GM23338 (cell line): ENCODE data around the gene RNF180. TPM values are rescaled to one million over a fixed set of nuclear protein-coding genes. Genes with fewer than 3 reads are reported as not detected.

ENCODE experiments used
- ATAC-seq: fragments of 200-7000 bp; cut with Tn5 transposase; 3 replicates; pipeline ENCODE4 v1.9.1; 2020
- DNase-seq: peaks from one replicate; pipeline ENCODE4 v3.0.0-alpha.2; 2015; ENCODE audit warnings: low spot score
- H2AFZ ChIP-seq: fragments of 200-600 bp; sonication (generic); 2 replicates; pipeline ENCODE4 v1.8.0; 2016; ENCODE audit warnings: antibody characterized with exemption, mild to moderate bottlenecking, moderate library complexity
- H3F3A ChIP-seq: fragments of 200-600 bp; sonication (generic); replicated peaks from 2 replicates; pipeline ENCODE4 v1.8.0; 2017; ENCODE audit warnings: antibody characterized with exemption, mixed run types, low read depth
- H3K27ac ChIP-seq: fragments of 200-600 bp; sonication (generic); 2 replicates; pipeline ENCODE4 v1.6.1; 2016; ENCODE audit warnings: low read depth
- H3K27me3 ChIP-seq: fragments of 200-600 bp; sonication (generic); 2 replicates; pipeline ENCODE4 v1.8.0; 2016; ENCODE audit warnings: mild to moderate bottlenecking, mixed run types, moderate library complexity; ENCODE audit not compliant: insufficient read depth
- H3K36me3 ChIP-seq: fragments of 200-600 bp; sonication (generic); 2 replicates; pipeline ENCODE4 v1.8.0; 2016; ENCODE audit warnings: mild to moderate bottlenecking; ENCODE audit not compliant: insufficient read depth
- H3K4me1 ChIP-seq: fragments of 200-600 bp; sonication (generic); 2 replicates; pipeline ENCODE4 v1.8.0; 2016; ENCODE audit warnings: mild to moderate bottlenecking, moderate library complexity; ENCODE audit not compliant: insufficient read depth
- H3K4me2 ChIP-seq: fragments of 200-600 bp; sonication (generic); 2 replicates; pipeline ENCODE4 v1.7.1; 2017; ENCODE audit warnings: mixed run types
- H3K4me3 ChIP-seq: fragments of 200-600 bp; sonication (generic); 2 replicates; pipeline ENCODE4 v1.6.1; 2016; ENCODE audit warnings: mixed run types
- H3K79me2 ChIP-seq: fragments of 200-600 bp; sonication (generic); replicated peaks from 2 replicates; pipeline ENCODE4 v1.8.0; 2017; ENCODE audit warnings: mild to moderate bottlenecking; ENCODE audit not compliant: insufficient read depth
- H3K9me2 ChIP-seq: fragments of 200-600 bp; sonication (generic); 2 replicates; pipeline ENCODE4 v1.8.0; 2017; ENCODE audit not compliant: insufficient read depth
- H4K20me1 ChIP-seq: fragments of 200-600 bp; sonication (generic); replicated peaks from 2 replicates; pipeline ENCODE4 v1.8.0; 2017; ENCODE audit warnings: mild to moderate bottlenecking; ENCODE audit not compliant: insufficient read depth
- H3K27ac Mint-ChIP-seq: 2 replicates; pipeline ENCODE4 v1.8.0; 2020; ENCODE audit warnings: inconsistent platforms, mild to moderate bottlenecking, moderate library complexity, mixed read lengths
- H3K27me3 Mint-ChIP-seq: 3 replicates; pipeline ENCODE4 v1.8.0; 2022; ENCODE audit warnings: low read depth, mild to moderate bottlenecking, moderate library complexity, mixed read lengths, inconsistent platforms; ENCODE audit not compliant: insufficient read depth, poor library complexity
- H3K36me3 Mint-ChIP-seq: 3 replicates; pipeline ENCODE4 v1.8.0; 2021; ENCODE audit warnings: low read depth, mild to moderate bottlenecking, inconsistent platforms, moderate library complexity, mixed read lengths
- H3K4me1 Mint-ChIP-seq: 3 replicates; pipeline ENCODE4 v1.8.0; 2020; ENCODE audit warnings: mild to moderate bottlenecking, inconsistent platforms, mixed read lengths
- H3K4me3 Mint-ChIP-seq: 3 replicates; pipeline ENCODE4 v1.8.0; 2021; ENCODE audit warnings: moderate library complexity, mild to moderate bottlenecking, inconsistent platforms, mixed read lengths
- H3K9me3 Mint-ChIP-seq: 3 replicates; pipeline ENCODE4 v1.8.0; 2020; ENCODE audit warnings: moderate library complexity, mild to moderate bottlenecking, inconsistent platforms, mixed read lengths
- CREB1 ChIP-seq: fragments of 250-450 bp; sonication (Bioruptor Pico); IDR thresholded peaks from 2 replicates; pipeline ENCODE4 v1.5.0; 2020; ENCODE audit warnings: low read depth, mild to moderate bottlenecking, moderate library complexity
- CTCF ChIP-seq, 2 experiments: fragments of 200-600 bp in 1 of 2; sonication (generic) in 1 of 2; conservative IDR thresholded peaks; 2 replicates each; pipeline versions ENCODE4 v1.5.1 to v1.6.1; 2016 to 2017; ENCODE audit warnings: antibody characterized with exemption in 2 of 2, low read depth in 2 of 2, mild to moderate bottlenecking in 2 of 2, moderate library complexity in 1 of 2
- ETS1 ChIP-seq: IDR thresholded peaks from 2 replicates; pipeline ENCODE4 v1.6.1; 2016; ENCODE audit warnings: antibody characterized with exemption
- EZH2 ChIP-seq: fragments of 200-600 bp; sonication (generic); IDR thresholded peaks from one replicate; pipeline ENCODE4 v1.8.0; 2017; ENCODE audit warnings: antibody characterized with exemption, mild to moderate bottlenecking, low read depth; ENCODE audit not compliant: unreplicated experiment
- EZH2phosphoT487 ChIP-seq: fragments of 200-600 bp; sonication (generic); IDR thresholded peaks from one replicate; pipeline ENCODE4 v1.8.1; 2018; ENCODE audit warnings: antibody characterized with exemption; ENCODE audit not compliant: unreplicated experiment
- NANOG ChIP-seq: IDR thresholded peaks from 2 replicates; pipeline ENCODE4 v1.6.1; 2016; ENCODE audit warnings: antibody characterized with exemption, borderline replicate concordance
- POLR2AphosphoS5 ChIP-seq: IDR thresholded peaks from 2 replicates; pipeline ENCODE4 v1.6.1; 2016; ENCODE audit warnings: antibody characterized with exemption, low read depth
- STAT1 ChIP-seq: IDR thresholded peaks from one replicate; pipeline ENCODE4 v1.6.1; 2016; ENCODE audit warnings: antibody characterized with exemption; ENCODE audit not compliant: unreplicated experiment
- ZNF114 ChIP-seq: fragments of 250-450 bp; sonication (Bioruptor Pico); IDR thresholded peaks from 2 replicates; pipeline ENCODE4 v1.5.0; 2020; ENCODE audit warnings: mild to moderate bottlenecking, moderate library complexity
- ZNF331 ChIP-seq: fragments of 250-450 bp; sonication (Bioruptor Pico); IDR thresholded peaks from 2 replicates; pipeline ENCODE4 v1.5.0; 2020; ENCODE audit warnings: low read depth, mild to moderate bottlenecking, moderate library complexity
- ZNF462 ChIP-seq: fragments of 250-450 bp; sonication (Bioruptor Pico); IDR thresholded peaks from 2 replicates; pipeline ENCODE4 v1.5.0; 2020; ENCODE audit warnings: mild to moderate bottlenecking, moderate library complexity
- polyA plus RNA-seq: library from polyadenylated mRNA; unstranded; fragments of >200 nt; fragmentation: Nextera tagmentation; extraction: Ambion mirVana; gene quantifications from 2 replicates; pipeline ENCODE4 v1.2.1, GENCODE V29; 2016
- total RNA-seq: library from RNA; depleted of rRNA; stranded (reverse); fragments of >200 nt; shearing (Covaris generic); gene quantifications from 2 replicates; pipeline ENCODE4 v1.2.3, GENCODE V29; 2014

The RNF180 gene
- total and polyA plus RNA-seq, 2 experiments from 2014 or later = 2.0 to 4.2 TPM

- Histone ChIP-seq H3K27ac (no peak overlapping the region), H3K79me2 (no peaks in the 10 kb centered on the region), H3K9me2 (0 out of 2 replicates have a peak, but pooled peaks cover under 1% of the 10 kb centered on the region), H4K20me1 (no peaks in the 10 kb centered on the region), H2AFZ (no peak overlapping the region), H3K4me2 (no peak overlapping the region), H3K4me3 (no peak overlapping the region), H3K4me1 (no peaks in the 10 kb centered on the region), H3F3A (no peaks in the 10 kb centered on the region), H3K27me3 (no peaks in the 10 kb centered on the region), H3K36me3 (no peaks in the 10 kb centered on the region)
- no peak overlapping the region for H3K27ac Mint-ChIP-seq
- H3K36me3 Mint-ChIP-seq = no peaks in the 10 kb centered on the region
- no peaks in the 10 kb centered on the region for H3K9me3 Mint-ChIP-seq
- H3K4me3 Mint-ChIP-seq = no peak overlapping the region
- H3K27me3 Mint-ChIP-seq = no peaks in the 10 kb centered on the region
- TF ChIP-seq ZNF114 (no peak), ZNF462 (CRISPR knock-in tag) (no peak), NANOG (no peak), EZH2 (no peak), STAT1 (no peak), CREB1 (CRISPR knock-in tag) (no peak), ZNF331 (CRISPR knock-in tag) (no peak), POLR2AphosphoS5 (no peak), EZH2phosphoT487 (no peak), CTCF (conservative IDR thresholded peaks at IDR 0.05; ENCODE audit: low read depth in 2 of 2) (no peak), ETS1 (no peak)
- no peak for DNase-seq
- H3K4me1 Mint-ChIP-seq = no peaks in the 10 kb centered on the region
- ATAC-seq = no peak
These were observed 142.5 kb downstream of the RNF180 start for GRCh38 chr5:64308135-64308534.
